Dedifferentiated amniotic fluid mesenchymal stem cell (primary cell): ENCODE data around the gene ATMIN.

ENCODE experiments used
- DNase-seq: peaks from one replicate; pipeline ENCODE4 v3.0.0-alpha.2; 2016; ENCODE audit errors: extremely low spot score

ATMIN gene

DNA sequence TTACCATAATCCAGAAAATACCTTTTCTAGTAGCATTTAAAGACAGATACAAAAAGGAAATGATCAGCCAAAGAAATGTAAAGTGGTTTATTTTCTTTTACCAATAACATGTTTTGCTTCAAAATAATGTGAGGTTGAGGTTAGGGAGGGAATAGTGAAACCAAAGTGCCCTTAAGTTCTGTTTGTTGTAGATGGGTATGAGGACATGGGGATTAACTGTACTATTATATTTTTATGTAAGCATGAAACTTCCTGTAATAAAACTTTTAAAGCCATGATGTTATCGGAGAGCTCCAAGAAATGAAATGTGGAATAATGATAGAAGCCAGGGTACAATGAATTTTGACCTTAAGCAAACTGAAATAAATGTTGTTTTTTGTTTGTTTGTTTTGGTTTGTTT, 31.5 kb downstream of the ATMIN start:
- no peak for DNase-seq

DNA sequence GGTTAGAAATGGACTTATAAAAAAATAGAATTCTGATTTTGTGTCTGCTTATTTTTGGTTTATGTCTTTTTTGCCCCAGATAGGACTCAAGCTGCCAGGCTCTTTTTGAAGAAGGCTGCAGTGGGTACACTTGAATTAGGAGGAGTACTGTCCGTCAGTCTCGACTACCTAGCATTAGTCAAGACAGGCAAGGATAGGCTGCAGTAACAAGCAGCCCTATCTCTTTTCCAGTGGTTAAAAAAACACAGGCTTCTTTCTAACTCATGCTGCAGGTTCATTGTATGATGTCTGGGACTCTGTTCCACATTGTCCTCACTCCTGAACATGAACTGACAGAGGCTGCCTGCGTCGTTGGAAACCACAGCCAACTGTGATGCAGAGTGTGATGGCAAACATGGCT, 33.4 kb downstream of the ATMIN start:
- DNase-seq = no peak

DNA sequence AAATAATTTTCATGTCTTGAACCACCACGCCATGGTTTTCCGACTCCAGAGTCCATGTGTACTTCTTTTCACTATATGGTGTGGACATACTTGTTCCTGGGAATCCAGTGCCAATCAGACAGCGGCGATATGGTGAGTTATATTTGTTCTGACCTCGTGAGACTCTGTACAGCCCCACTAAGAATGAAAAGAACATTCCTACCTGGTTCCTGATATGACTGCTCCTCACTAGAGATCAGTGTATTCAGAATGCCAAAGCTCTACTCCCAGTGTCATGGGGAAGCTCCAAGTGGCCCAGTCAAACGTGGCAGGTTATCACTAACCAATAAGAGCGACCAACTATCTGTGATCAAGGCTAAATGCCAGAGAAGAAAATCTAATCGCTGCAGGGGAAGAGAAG, 35.3 kb downstream of the ATMIN start:
- no peak for DNase-seq

- no peak for DNase-seq
These were observed 36.2 kb downstream of the ATMIN start for GRCh38 chr16:81071805-81072204.

DNA sequence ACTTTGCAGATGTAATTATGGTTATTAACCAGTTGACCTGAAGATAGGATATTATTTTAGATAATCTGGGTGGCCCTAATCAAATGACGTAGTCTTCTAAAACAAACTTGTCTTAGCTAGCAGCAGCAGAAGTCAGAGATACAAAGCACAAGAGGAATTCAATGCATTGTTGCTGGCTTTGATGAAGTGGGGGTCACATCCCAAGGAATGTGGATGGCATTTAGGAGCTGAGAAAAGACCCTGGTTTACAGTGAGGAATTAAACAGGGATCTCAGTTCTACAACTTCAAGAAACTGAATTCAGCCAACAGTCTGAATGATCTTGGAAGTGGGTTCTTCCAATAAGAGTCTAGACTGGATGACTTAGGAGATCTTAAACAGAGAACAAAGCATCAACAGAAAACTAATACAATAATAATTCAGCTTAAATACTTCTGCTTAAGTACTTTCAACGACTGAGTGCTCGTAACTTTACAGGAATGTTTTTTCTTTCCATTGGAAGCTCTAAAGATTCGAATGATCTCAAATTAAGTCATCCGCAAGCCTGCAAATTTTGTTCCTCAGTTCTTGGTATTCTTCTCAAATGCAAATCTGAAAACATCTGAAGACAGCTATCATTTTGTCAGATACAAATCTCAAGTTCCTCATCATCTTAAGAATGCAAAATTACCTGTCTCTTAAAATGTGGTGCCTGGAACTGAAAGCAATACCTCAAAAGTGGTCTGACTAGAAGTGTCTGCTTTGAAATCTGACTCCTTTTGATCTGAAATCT, 38.1 kb downstream of the ATMIN start:
- DNase-seq = no peak

- DNase-seq = peak; percentile 69
These were observed 41.0 kb downstream of the ATMIN start for GRCh38 chr16:81076566-81077075.

DNA sequence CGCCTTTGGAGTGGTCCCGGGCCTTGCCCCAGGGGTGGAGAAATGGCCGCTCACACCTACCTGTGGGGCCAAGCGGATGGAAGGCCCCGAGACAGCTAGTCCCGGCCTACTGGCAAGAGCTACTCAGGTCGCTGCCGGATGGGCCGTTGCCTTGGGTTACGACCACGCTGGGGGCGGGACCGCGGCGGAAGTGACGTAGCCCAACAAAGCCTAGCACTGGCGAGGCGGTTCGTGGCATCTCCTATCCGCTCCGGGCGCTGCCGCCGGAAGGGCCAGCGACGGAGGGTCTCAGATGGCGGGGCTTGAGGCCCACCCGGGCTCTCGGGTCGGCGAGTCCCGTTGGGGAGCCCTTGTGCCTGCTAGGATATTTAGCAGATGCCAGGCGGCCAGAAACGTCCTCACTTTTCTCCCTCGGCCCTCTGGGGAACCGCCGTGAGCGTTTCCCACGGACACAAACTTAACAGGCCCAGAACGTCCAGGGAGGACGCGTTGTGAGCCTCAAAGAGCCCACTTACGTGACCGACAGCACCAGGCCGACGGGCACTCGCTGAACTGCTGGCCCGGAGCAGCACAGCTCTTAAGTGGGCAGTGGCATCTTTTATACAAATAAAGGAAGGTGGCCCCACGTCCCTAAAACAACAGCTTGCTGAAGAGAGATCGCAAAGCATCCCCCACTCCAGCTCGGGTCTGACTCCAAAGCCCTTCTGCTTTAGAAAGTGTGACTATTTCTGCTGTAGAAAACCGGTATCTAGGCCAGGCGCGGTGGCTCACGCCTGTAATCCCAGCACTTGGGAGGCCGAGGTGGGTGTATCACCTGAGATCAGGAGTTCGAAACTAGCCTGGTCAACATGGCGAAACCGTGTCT, 41.7 kb downstream of the ATMIN start, which contains the start of gene C16orf46:
Gene C16orf46 (minus strand): TSS at position 163 of the 865 bp plus-strand sequence. CDS start 13,283 bp downstream, outside the sequence.
- DNase-seq = peak; percentile 92

- DNase-seq = no peak
These were observed 44.6 kb downstream of the ATMIN start for GRCh38 chr16:81080233-81080632.

DNA sequence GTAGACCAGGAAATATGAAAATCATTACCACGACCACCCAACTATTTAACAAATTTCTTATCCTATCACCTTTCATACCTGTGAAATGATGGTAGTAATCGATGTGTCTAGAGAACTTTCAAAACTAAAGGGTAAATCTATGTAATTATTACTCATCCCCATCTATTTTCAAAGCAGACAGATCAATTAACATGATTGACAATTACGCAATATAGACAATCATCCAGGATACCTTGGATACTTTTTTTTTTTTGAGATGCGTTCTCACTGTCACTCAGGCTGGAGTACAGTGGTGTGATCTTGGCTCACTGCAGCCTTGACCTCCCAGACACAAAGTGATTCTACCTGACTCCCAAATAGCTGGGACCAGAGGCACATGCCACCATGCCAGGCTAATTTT, 45.4 kb downstream of the ATMIN start:
- DNase-seq = no peak

DNA sequence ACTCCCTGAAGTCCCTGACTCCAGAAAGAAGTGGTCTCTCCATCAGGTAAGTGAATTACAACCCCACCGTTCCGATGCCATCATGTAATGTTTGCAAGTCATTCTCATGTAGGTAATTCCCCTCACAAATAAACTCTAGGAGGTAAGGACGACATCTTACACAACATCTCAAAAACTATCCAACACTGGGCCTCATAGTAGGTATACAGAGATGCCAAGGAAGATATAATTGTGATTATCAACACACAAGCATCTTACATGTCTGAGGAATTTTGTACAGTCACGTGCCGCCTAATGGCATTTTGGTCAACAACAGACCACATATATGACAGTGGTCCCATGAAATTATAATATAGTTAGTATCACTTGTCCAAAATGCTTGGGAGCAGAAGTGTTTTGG, 53.2 kb downstream of the ATMIN start:
- DNase-seq = no peak

DNA sequence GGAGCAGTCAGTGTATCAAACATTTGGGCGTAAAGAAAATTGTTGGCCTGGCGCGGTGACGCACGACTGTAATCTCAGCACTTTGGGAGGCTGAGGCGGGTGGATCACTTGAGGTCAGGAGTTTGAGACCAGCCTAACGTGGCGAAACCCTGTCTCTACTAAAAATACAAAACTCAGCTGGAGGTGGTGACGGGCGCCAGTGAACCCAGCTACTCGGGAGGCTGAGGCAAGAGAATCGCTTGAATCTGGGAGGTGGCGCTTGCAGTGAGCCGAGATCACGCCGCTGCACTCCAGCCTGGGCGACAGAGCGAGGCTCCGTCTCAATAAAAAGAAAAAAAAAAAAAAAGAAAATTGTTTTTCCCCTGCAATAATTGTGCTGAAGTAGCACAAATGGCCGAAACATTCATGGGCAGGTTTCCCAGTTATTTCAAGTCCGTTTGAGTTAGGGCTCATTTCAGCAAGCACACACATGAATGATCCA, 59.2 kb downstream of the ATMIN start:
- DNase-seq = no peak

DNA sequence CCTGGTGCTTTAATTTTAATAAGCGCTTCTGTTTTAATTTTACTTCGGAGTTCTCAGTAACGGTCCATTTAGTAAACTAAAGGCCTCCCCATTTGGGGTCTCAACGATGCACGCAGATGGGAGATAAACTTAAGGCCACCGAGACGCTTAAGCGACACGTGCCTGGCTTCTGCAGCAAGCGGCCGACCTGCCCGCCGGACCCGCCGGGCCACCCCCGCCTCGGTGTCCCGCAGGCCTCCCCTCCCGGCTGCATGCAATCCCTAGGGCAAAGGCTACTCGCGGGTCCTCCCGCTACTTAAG, 60.0 kb downstream of the ATMIN start:
- no peak for DNase-seq

GRCh38 chr16:81095953-81096714, 60.5 kb downstream of the ATMIN start, which contains the start of gene GCSH:
Gene GCSH (minus strand): TSS chr16:81096395. CDS start chr16:81096278, 117 bp downstream.
- DNase-seq = peak; percentile 98

GRCh38 chr16:81096715-81097208, 61.1 kb downstream of the ATMIN start:
- DNase-seq = no peak
